ENCODE data around the gene CFAP210.

GRCh38 chr2:169619946-169620345 is 74.3 kb downstream of the CFAP210 start:
- TF ChIP-seq POLR2A (IDR thresholded peaks at IDR 0.05; ENCODE audit: low read depth, low read length) = no peak
- no peak for TF ChIP-seq MYC (IDR thresholded peaks at IDR 0.05; ENCODE audit: insufficient read depth, insufficient read length, insufficient replicate concordance, low read length, severe bottlenecking)
- TF ChIP-seq ZNF384 (IDR thresholded peaks at IDR 0.05; ENCODE audit: borderline replicate concordance, low read depth, low read length) = no peak
- TF ChIP-seq REST (IDR thresholded peaks at IDR 0.05; ENCODE audit: low read depth, low read length) = no peak
- TF ChIP-seq ATF2 (IDR thresholded peaks at IDR 0.05; ENCODE audit: low read length) = no peak
- no peak for TF ChIP-seq FOXK2 (IDR thresholded peaks at IDR 0.05)
- no peak for TF ChIP-seq ATF7 (IDR thresholded peaks at IDR 0.05; ENCODE audit: low read depth)
- TF ChIP-seq NR2C2 (IDR thresholded peaks at IDR 0.05; ENCODE audit: borderline replicate concordance, control insufficient read depth, insufficient read length, low read depth) = no peak
- TF ChIP-seq CTCF (IDR thresholded peaks at IDR 0.05 in 2 of 3, conservative IDR thresholded peaks at IDR 0.05 in 1 of 3; ENCODE audit: control insufficient read depth in 2 of 3, extremely low read depth in 1 of 3, insufficient read depth in 1 of 3, low read depth in 3 of 3, low read length in 3 of 3) = no peak
- TF ChIP-seq IRF4 (IDR thresholded peaks at IDR 0.05; ENCODE audit: low read depth, low read length) = no peak
- TF ChIP-seq RCOR1 (conservative IDR thresholded peaks at IDR 0.05; ENCODE audit: low read depth, low read length) = no peak
- no peak for TF ChIP-seq JUND (IDR thresholded peaks at IDR 0.05; ENCODE audit: low read depth, low read length)
- TF ChIP-seq CBX5 (IDR thresholded peaks at IDR 0.05; ENCODE audit: low read depth) = no peak
- TF ChIP-seq BACH1 (IDR thresholded peaks at IDR 0.05; ENCODE audit: borderline replicate concordance) = no peak

Data from GM12878 (cell line).